ENCODE results near the gene SACS.

GRCh38 chr13:23473221-23473620, 39.7 kb upstream of the SACS start:
- TF ChIP-seq CTCF (IDR thresholded peaks at IDR 0.05; ENCODE audit: extremely low read depth in 1 of 2, insufficient read depth in 1 of 2, low read depth in 1 of 2, low read length in 2 of 2) (no peak), POLR2A (IDR thresholded peaks at IDR 0.05; ENCODE audit: low read depth, low read length) (no peak)
